IMR-90 (cell line): ENCODE results near the gene UTP14C. TPM values are rescaled to one million over a fixed set of nuclear protein-coding genes. Genes with fewer than 3 reads are reported as not detected.

ENCODE experiments used
- ATAC-seq: fragments of 200-7000 bp; cut with Tn5 transposase; 2 replicates; pipeline ENCODE4 v1.9.1; 2020; ENCODE audit warnings: low read depth, mild to moderate bottlenecking, moderate library complexity
- BruUV-seq: library from RNA; stranded (reverse); fragments of 400-500 nt; replicated peaks from 2 replicates; lab custom pipeline; 2021; lab: Mats Ljungman, UMichigan
- CTCF ChIA-PET: fragments of 300-600 bp; formaldehyde crosslinking; extraction: SDS; loops from one replicate; lab custom pipeline; 2021; ENCODE audit warnings: antibody characterized with exemption; lab: Yijun Ruan, JAX
- POLR2A ChIA-PET: fragments of 300-600 bp; sonication (Branson Sonifier 250); formaldehyde crosslinking; loops from one replicate; lab custom pipeline; 2022; ENCODE audit warnings: antibody characterized with exemption; ENCODE audit not compliant: unreplicated experiment; lab: Charles Lee
- DNase-seq: peaks from one replicate; pipeline ENCODE4 v3.0.0; 2013
- H2AFZ ChIP-seq: replicated peaks from 2 replicates; pipeline ENCODE3; 2013; ENCODE audit warnings: low read length, mild to moderate bottlenecking; ENCODE audit not compliant: poor library complexity
- H2AK5ac ChIP-seq: 2 replicates; pipeline ENCODE4 v1.6.1; 2013; ENCODE audit warnings: low read depth, low read length, inconsistent platforms
- H2AK9ac ChIP-seq: replicated peaks from 2 replicates; pipeline ENCODE3; 2013; ENCODE audit warnings: mild to moderate bottlenecking, low read depth, low read length, moderate library complexity; ENCODE audit not compliant: poor library complexity
- H2BK120ac ChIP-seq: 2 replicates; pipeline ENCODE4 v1.6.1; 2013; ENCODE audit warnings: low read depth, low read length, inconsistent platforms
- H2BK15ac ChIP-seq: 3 replicates; pipeline ENCODE4 v1.6.1; 2013; ENCODE audit warnings: low read depth, low read length, inconsistent platforms
- H2BK20ac ChIP-seq: 2 replicates; pipeline ENCODE4 v1.6.1; 2013; ENCODE audit warnings: low read depth, mild to moderate bottlenecking, inconsistent platforms, low read length, moderate library complexity
- H2BK5ac ChIP-seq: 2 replicates; pipeline ENCODE4 v1.6.1; 2013; ENCODE audit warnings: mild to moderate bottlenecking, low read depth, low read length, inconsistent platforms; ENCODE audit not compliant: poor library complexity, severe bottlenecking
- H3K14ac ChIP-seq: replicated peaks from 2 replicates; pipeline ENCODE4 v1.6.1; 2013; ENCODE audit warnings: low read depth, low read length, inconsistent platforms
- H3K18ac ChIP-seq: 2 replicates; pipeline ENCODE4 v1.6.1; 2013; ENCODE audit warnings: low read depth, low read length, control low read depth
- H3K23ac ChIP-seq: 2 replicates; pipeline ENCODE4 v1.6.1; 2013; ENCODE audit warnings: low read depth, low read length, inconsistent platforms
- H3K27ac ChIP-seq: 2 replicates; pipeline ENCODE4 v1.5.1; 2013; ENCODE audit warnings: mild to moderate bottlenecking, control low read depth, low read length; ENCODE audit not compliant: insufficient read depth
- H3K27me3 ChIP-seq: 2 replicates; pipeline ENCODE4 v1.6.1; 2013; ENCODE audit warnings: low read length; ENCODE audit not compliant: control insufficient read depth, insufficient read depth
- H3K36me3 ChIP-seq: 2 replicates; pipeline ENCODE4 v1.6.1; 2013; ENCODE audit warnings: low read length, mixed read lengths; ENCODE audit not compliant: control insufficient read depth, insufficient read depth
- H3K4ac ChIP-seq: 2 replicates; pipeline ENCODE4 v1.6.1; 2013; ENCODE audit warnings: low read depth, low read length, inconsistent platforms
- H3K4me1 ChIP-seq: 2 replicates; pipeline ENCODE4 v1.6.1; 2013; ENCODE audit warnings: low read length, mixed read lengths; ENCODE audit not compliant: control insufficient read depth, insufficient read depth
- H3K4me2 ChIP-seq: 2 replicates; pipeline ENCODE4 v1.6.1; 2013; ENCODE audit warnings: low read depth, mild to moderate bottlenecking, control low read depth, low read length, moderate library complexity
- H3K4me3 ChIP-seq: 2 replicates; pipeline ENCODE4 v1.5.1; 2013; ENCODE audit warnings: low read depth, mild to moderate bottlenecking, control low read depth, low read length, moderate library complexity; ENCODE audit not compliant: insufficient read depth
- H3K56ac ChIP-seq: 2 replicates; pipeline ENCODE4 v1.6.1; 2013; ENCODE audit warnings: low read length, inconsistent platforms; ENCODE audit not compliant: insufficient read depth; ENCODE audit errors: extremely low read depth
- H3K79me1 ChIP-seq, 2 experiments: 2 replicates each; pipeline ENCODE4 v1.6.1; 2013; ENCODE audit warnings: low read length in 2 of 2, inconsistent platforms in 1 of 2, low read depth in 1 of 2
- H3K9ac ChIP-seq: 2 replicates; pipeline ENCODE4 v1.6.1; 2013; ENCODE audit warnings: low read depth, low read length, control low read depth
- H3K9me1 ChIP-seq: 2 replicates; pipeline ENCODE4 v1.6.1; 2013; ENCODE audit warnings: low read length, inconsistent platforms; ENCODE audit not compliant: insufficient read depth
- H3K9me3 ChIP-seq: 2 replicates; pipeline ENCODE4 v1.6.1; 2013; ENCODE audit warnings: low read length; ENCODE audit not compliant: control insufficient read depth, insufficient read depth
- H4K20me1 ChIP-seq: 2 replicates; pipeline ENCODE4 v1.6.1; 2013; ENCODE audit warnings: low read length, inconsistent platforms; ENCODE audit not compliant: insufficient read depth
- H4K5ac ChIP-seq: 2 replicates; pipeline ENCODE4 v1.6.1; 2013; ENCODE audit warnings: mild to moderate bottlenecking, low read depth, low read length, control low read depth
- H4K8ac ChIP-seq, 2 experiments: 2 replicates each; pipeline ENCODE4 v1.6.1; 2013; ENCODE audit warnings: low read depth in 2 of 2, low read length in 2 of 2, control low read depth in 1 of 2, inconsistent platforms in 1 of 2
- H4K91ac ChIP-seq: 2 replicates; pipeline ENCODE4 v1.6.1; 2013; ENCODE audit warnings: low read depth, low read length, inconsistent platforms; ENCODE audit not compliant: insufficient read depth
- CEBPB ChIP-seq: IDR thresholded peaks from 2 replicates; pipeline ENCODE4 v1.6.1; 2012; ENCODE audit warnings: low read depth, low read length, improper control_type of control experiment
- MAFK ChIP-seq: IDR thresholded peaks from 2 replicates; pipeline ENCODE4 v1.6.1; 2012; ENCODE audit warnings: low read depth, low read length, improper control_type of control experiment
- SMC3 ChIP-seq: fragments of 150-350 bp; IDR thresholded peaks from 2 replicates; pipeline ENCODE4 v1.6.1; 2016; ENCODE audit warnings: low read depth, mild to moderate bottlenecking, antibody characterized with exemption, low read length, moderate library complexity
- WGBS, 2 experiments: methylation state at CpG; one replicate each; pipeline versions ENCODE4 v1.1.5 to v1.1.7; 2013; ENCODE audit warnings: missing lambda C conversion rate in 2 of 2; ENCODE audit not compliant: insufficient read length in 1 of 2; ENCODE audit errors: extremely low coverage in 2 of 2; 5-methylcytosine and 5-hydroxymethylcytosine counted together
- dilution Hi-C: fragments of 300-500 bp; cut with HindIII; formaldehyde crosslinking; loops from one replicate; pipeline ENCODE4 v1.14.3; 2018; ENCODE audit warnings: low sequenced_read_pairs; ENCODE audit not compliant: unreplicated experiment
- in situ Hi-C: fragments of 300-500 bp; cut with MboI; formaldehyde crosslinking; loops from 3 replicates; pipeline ENCODE4 v1.14.3; 2019; ENCODE audit warnings: low sequenced_read_pairs, inconsistent platforms, mixed read lengths
- intact Hi-C: fragments of 100-400 bp; cut with micrococcal nuclease; formaldehyde crosslinking; loops from 2 replicates; pipeline ENCODE4 v1.10.0; 2022
- polyA plus RNA-seq, 3 experiments: library from polyadenylated mRNA; depleted of rRNA; stranded (reverse); fragments of >200 nt; gene quantifications; 2 replicates each; pipeline ENCODE4 v1.2.3, GENCODE V29; 2012; ENCODE audit warnings: low replicate concordance in 1 of 3
- total RNA-seq: library from RNA; depleted of rRNA; stranded (reverse); fragments of >200 nt; gene quantifications from 2 replicates; pipeline ENCODE4 v1.2.3, GENCODE V29; 2012
- TF ChIP-seq, protein P1 (sequence below): conservative IDR thresholded peaks from 2 replicates; pipeline ENCODE4 v1.5.1; 2012; ENCODE audit warnings: mild to moderate bottlenecking, low read depth, low read length, improper control_type of control experiment
- TF ChIP-seq, protein P2 (sequence below): fragments of 150-350 bp; IDR thresholded peaks from 2 replicates; pipeline ENCODE4 v1.6.1; 2017; ENCODE audit warnings: mild to moderate bottlenecking, antibody characterized with exemption, low read length, low read depth

Gene UTP14C
- total and polyA plus RNA-seq, 2 of the 4 experiments (the other 2 are of a cell fraction) = 8.2 to 12.5 TPM

DNA sequence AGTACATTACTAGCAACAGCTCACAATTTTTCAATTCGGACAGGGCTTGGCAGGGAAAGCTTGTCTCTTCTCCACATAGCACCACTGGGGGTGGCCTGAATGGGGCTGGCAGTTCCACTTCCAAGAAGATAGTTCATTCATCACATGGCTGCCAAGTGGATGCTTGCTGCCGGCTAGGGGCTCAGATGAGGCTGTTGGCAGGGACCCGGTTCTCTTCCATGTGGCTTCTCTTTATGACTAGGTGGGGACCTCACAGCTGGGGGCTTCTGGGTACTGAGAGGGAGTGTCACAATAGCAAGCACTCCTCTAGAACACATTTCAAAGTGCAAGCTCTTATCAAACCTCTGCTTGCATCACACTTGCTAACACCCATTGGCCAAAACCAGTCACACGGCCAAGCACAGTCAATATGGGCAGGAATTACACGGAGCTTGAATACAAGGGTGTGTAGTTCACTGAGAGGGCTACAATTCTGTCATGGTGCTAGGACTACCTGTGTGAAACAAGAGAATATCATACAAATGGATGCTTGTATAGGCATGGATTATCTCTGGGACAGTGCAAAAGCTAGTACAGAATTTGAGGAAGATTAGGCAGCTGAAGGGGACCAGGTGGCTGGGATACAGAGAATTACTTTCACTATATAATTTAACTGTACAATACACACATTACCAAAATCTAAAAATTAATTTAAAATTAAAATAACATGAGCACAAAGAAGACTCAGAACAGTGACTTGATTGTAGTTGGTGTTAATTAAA lies 45.5 kb upstream of the UTP14C start:
- no peaks in the 10 kb centered on the region for H3K9me3 ChIP-seq
- H4K8ac ChIP-seq = no peak overlapping the region
- no peak overlapping the region for H3K4ac ChIP-seq
- in situ Hi-C loops = no loop called here
- ChIA-PET CTCF (no interaction called here), POLR2A (no interaction called here)
- intact Hi-C loops = no loop called here
- H2AFZ ChIP-seq = no peak overlapping the region
- H3K4me1 ChIP-seq = peaks cover 2% of the 10 kb centered on the region; the same call in 1 of the 2 replicates
- no peak overlapping the region for H2BK5ac ChIP-seq
- 60% methylated on average over 1 of the region's 5 CpGs; no CpG with 5 or more reads in 1 of the 2 experiments for WGBS, 2 experiments
- DNase-seq (no peak), ATAC-seq (no peak)
- dilution Hi-C loops = no loop called here
- H2BK20ac ChIP-seq = no peak overlapping the region
- H3K23ac ChIP-seq = no peak overlapping the region
- no peaks in the 10 kb centered on the region for H3K9me1 ChIP-seq
- no peak overlapping the region for H2BK120ac ChIP-seq
- no peak overlapping the region for H2BK15ac ChIP-seq
- no peak overlapping the region for H4K91ac ChIP-seq
- H2AK9ac ChIP-seq = no peak overlapping the region
- no peak overlapping the region for H3K27ac ChIP-seq
- H2AK5ac ChIP-seq = no peak overlapping the region
- no peak overlapping the region for H4K5ac ChIP-seq
- peaks cover 3% of the 10 kb centered on the region; the same call in 1 of the 2 replicates for H3K27me3 ChIP-seq
- no peak overlapping the region for H3K14ac ChIP-seq
- TF ChIP-seq, protein P1, sequence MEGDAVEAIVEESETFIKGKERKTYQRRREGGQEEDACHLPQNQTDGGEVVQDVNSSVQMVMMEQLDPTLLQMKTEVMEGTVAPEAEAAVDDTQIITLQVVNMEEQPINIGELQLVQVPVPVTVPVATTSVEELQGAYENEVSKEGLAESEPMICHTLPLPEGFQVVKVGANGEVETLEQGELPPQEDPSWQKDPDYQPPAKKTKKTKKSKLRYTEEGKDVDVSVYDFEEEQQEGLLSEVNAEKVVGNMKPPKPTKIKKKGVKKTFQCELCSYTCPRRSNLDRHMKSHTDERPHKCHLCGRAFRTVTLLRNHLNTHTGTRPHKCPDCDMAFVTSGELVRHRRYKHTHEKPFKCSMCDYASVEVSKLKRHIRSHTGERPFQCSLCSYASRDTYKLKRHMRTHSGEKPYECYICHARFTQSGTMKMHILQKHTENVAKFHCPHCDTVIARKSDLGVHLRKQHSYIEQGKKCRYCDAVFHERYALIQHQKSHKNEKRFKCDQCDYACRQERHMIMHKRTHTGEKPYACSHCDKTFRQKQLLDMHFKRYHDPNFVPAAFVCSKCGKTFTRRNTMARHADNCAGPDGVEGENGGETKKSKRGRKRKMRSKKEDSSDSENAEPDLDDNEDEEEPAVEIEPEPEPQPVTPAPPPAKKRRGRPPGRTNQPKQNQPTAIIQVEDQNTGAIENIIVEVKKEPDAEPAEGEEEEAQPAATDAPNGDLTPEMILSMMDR = no peak
- TF ChIP-seq CEBPB (peak; percentile 18; the same call in 1 of the 2 replicates), SMC3 (no peak), MAFK (no peak)
- TF ChIP-seq, protein P2, sequence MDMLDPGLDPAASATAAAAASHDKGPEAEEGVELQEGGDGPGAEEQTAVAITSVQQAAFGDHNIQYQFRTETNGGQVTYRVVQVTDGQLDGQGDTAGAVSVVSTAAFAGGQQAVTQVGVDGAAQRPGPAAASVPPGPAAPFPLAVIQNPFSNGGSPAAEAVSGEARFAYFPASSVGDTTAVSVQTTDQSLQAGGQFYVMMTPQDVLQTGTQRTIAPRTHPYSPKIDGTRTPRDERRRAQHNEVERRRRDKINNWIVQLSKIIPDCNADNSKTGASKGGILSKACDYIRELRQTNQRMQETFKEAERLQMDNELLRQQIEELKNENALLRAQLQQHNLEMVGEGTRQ = peak; percentile 65; the same call in 1 of the 2 replicates
- no peak overlapping the region for H3K56ac ChIP-seq
- H3K79me1 ChIP-seq = no peaks in the 10 kb centered on the region
- H3K4me2 ChIP-seq = no peak overlapping the region
- H3K36me3 ChIP-seq = no peaks in the 10 kb centered on the region
- H3K18ac ChIP-seq = no peak overlapping the region
- H3K4me3 ChIP-seq = no peak overlapping the region
- no peaks in the 10 kb centered on the region for H4K20me1 ChIP-seq
- no TSS peak for BruUV-seq
- H3K9ac ChIP-seq = no peak overlapping the region
